Measurements from ENCODE around the gene PRR23E. TPM values are rescaled to one million over a fixed set of nuclear protein-coding genes. Genes with fewer than 3 reads are reported as not detected.

Gene PRR23E
- total RNA-seq, 1 experiment from 2014 or later = not detected

DNA sequence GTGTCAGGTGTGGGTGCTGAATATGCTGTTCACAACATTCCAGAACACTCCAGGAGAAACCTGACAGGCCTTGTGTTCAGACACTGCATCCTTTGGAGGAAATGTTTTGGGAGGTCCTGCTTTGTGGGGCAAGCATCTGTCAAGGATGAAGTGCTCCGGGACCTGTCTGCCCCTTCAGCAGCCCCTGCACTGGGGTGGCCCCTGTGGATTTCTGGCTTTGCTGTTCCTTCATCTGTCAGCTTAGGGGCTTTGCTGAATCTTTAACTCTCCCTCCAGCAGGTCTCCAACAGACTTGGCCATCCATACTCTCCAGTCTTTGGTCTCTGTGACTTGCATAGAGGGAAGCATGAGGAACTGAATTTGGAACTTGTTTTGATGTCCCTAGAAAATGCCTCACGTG, 3.1 kb downstream of the PRR23E start:
- Histone ChIP-seq H3K27me3 (ENCODE audit: low read length) (peaks cover 14% of the 10 kb centered on the region; the same call in 1 of the 2 replicates), H3K27ac (ENCODE audit: low read length) (no peak overlapping the region), H3F3A (ENCODE audit: low read length, unreplicated experiment) (no peaks in the 10 kb centered on the region), H3K4me3 (ENCODE audit: low read length) (no peak overlapping the region), H3K4me2 (ENCODE audit: low read length) (no peak overlapping the region), H3K9me2 (replicated peaks; ENCODE audit: low read length) (no peaks in the 10 kb centered on the region), H3K79me2 (ENCODE audit: low read length) (no peaks in the 10 kb centered on the region), H3K9ac (ENCODE audit: low read length) (no peak overlapping the region), H3K4me1 (ENCODE audit: insufficient read depth, low read length) (no peaks in the 10 kb centered on the region), H4K20me1 (ENCODE audit: low read length) (no peaks in the 10 kb centered on the region), H3K9me3 (ENCODE audit: low read length) (no peaks in the 10 kb centered on the region), H2AFZ (ENCODE audit: low read length) (no peak overlapping the region), H3K36me3 (ENCODE audit: low read depth, low read length) (no peaks in the 10 kb centered on the region)
- intact Hi-C loops (cut with micrococcal nuclease) = no loop called here
- BruUV-seq (replicated peaks) = no TSS peak
- TF ChIP-seq EZH2phosphoT487 (IDR thresholded peaks at IDR 0.05; ENCODE audit: borderline replicate concordance, low read length) (no peak), EZH2 (IDR thresholded peaks at IDR 0.05; ENCODE audit: low read length, unreplicated experiment) (no peak)
- TF ChIP-seq, protein P1, sequence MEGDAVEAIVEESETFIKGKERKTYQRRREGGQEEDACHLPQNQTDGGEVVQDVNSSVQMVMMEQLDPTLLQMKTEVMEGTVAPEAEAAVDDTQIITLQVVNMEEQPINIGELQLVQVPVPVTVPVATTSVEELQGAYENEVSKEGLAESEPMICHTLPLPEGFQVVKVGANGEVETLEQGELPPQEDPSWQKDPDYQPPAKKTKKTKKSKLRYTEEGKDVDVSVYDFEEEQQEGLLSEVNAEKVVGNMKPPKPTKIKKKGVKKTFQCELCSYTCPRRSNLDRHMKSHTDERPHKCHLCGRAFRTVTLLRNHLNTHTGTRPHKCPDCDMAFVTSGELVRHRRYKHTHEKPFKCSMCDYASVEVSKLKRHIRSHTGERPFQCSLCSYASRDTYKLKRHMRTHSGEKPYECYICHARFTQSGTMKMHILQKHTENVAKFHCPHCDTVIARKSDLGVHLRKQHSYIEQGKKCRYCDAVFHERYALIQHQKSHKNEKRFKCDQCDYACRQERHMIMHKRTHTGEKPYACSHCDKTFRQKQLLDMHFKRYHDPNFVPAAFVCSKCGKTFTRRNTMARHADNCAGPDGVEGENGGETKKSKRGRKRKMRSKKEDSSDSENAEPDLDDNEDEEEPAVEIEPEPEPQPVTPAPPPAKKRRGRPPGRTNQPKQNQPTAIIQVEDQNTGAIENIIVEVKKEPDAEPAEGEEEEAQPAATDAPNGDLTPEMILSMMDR (conservative IDR thresholded peaks at IDR 0.05; ENCODE audit: low read depth, low read length) = no peak
- ChIA-PET POLR2A (ENCODE audit: unreplicated experiment) (no interaction called here), CTCF (no interaction called here)
- no peak for ATAC-seq
- no peak for DNase-seq

DNA sequence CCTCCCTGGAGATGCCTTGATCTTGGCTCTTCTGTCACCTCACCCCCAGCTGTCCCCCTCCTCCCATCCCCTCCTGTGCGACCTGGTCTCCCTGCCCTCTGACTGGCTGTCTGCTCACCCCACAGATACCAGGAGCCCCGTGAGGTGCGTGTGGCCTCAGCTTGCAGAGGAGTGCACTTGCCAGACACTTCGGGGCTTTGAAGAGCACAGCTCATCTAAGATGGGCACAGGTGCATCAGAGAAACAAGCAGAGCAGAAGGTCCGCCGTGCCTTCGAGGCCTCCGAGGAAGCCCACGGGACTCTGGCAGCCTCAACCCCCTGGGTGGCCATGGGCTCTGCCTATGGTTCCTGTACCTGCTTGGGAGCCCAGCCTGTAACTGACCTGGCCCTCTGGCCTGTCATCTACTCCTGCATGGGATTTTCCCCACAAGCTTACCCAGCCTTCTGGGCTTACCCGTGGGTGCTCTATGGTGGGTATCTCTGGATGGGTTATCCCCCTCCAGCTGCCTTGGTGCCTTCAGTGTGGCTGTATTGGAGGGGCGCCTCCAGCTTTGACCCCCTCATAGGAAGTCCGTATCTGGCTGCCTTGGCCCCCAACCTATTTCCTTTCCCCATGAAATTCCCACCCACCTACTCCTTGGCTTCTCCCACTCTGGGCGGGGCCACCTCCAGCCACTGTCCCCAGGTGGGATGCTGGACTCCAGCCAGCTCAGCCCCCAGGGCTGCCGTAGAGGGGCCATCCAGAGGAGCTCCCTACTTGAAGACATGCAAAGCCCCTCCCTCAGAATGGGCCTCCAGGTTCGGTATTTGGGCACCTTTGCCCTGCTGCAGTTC, 3.8 kb downstream of the PRR23E start:
- CTCF ChIA-PET = no interaction called here
- Histone ChIP-seq H3K4me1 (ENCODE audit: insufficient read depth, low read length) (no peaks in the 10 kb centered on the region), H3K4me3 (ENCODE audit: low read length) (no peak overlapping the region), H3K9me2 (replicated peaks; ENCODE audit: low read length) (no peaks in the 10 kb centered on the region), H2AFZ (ENCODE audit: low read length) (no peak overlapping the region), H3K27ac (ENCODE audit: low read length) (no peak overlapping the region), H3F3A (ENCODE audit: low read length, unreplicated experiment) (no peaks in the 10 kb centered on the region), H3K79me2 (ENCODE audit: low read length) (no peaks in the 10 kb centered on the region), H4K20me1 (ENCODE audit: low read length) (no peaks in the 10 kb centered on the region), H3K4me2 (ENCODE audit: low read length) (no peak overlapping the region), H3K9me3 (ENCODE audit: low read length) (no peaks in the 10 kb centered on the region), H3K9ac (ENCODE audit: low read length) (no peak overlapping the region), H3K27me3 (ENCODE audit: low read length) (peaks cover 14% of the 10 kb centered on the region; the same call in 1 of the 2 replicates), H3K36me3 (ENCODE audit: low read depth, low read length) (no peaks in the 10 kb centered on the region)
- POLR2A ChIA-PET (ENCODE audit: unreplicated experiment) = no interaction called here
- no peak for DNase-seq
- ATAC-seq = no peak
- BruUV-seq (replicated peaks) = no TSS peak
- intact Hi-C loops (cut with micrococcal nuclease) = no loop called here
- TF ChIP-seq, protein P1 (conservative IDR thresholded peaks at IDR 0.05; ENCODE audit: low read depth, low read length) = no peak
- no peak for TF ChIP-seq EZH2phosphoT487 (IDR thresholded peaks at IDR 0.05; ENCODE audit: borderline replicate concordance, low read length)
- no peak for TF ChIP-seq EZH2 (IDR thresholded peaks at IDR 0.05; ENCODE audit: low read length, unreplicated experiment)

Measured in PC-3 (cell line).